HG03039 (cell line): ENCODE measurements around the gene RELT.

Experiments
- ATAC-seq: cut with Tn5 transposase; IDR thresholded peaks from one replicate; pipeline ENCODE4 v1.9.1; 2021; ENCODE audit warnings: mild to moderate bottlenecking, moderate library complexity; ENCODE audit not compliant: unreplicated experiment

Gene RELT

GRCh38 chr11:73401924-73402833 is 26.0 kb downstream of the RELT start:
- no peak for ATAC-seq

- no peak for ATAC-seq
Observed at GRCh38 chr11:73402834-73403185, 26.6 kb downstream of the RELT start.

- ATAC-seq: no peak
Observed at GRCh38 chr11:73403541-73403940, 27.3 kb downstream of the RELT start.

GRCh38 chr11:73404048-73404447 is 27.8 kb downstream of the RELT start:
- no peak for ATAC-seq

GRCh38 chr11:73404506-73405145 is 28.4 kb downstream of the RELT start:
- ATAC-seq: no peak

- ATAC-seq: no peak
Observed at GRCh38 chr11:73405146-73405510, 28.9 kb downstream of the RELT start.

- no peak for ATAC-seq
Observed at GRCh38 chr11:73406131-73406530, 29.9 kb downstream of the RELT start.

- no peak for ATAC-seq
Observed at GRCh38 chr11:73406619-73407018, 30.4 kb downstream of the RELT start.

- no peak for ATAC-seq
Observed at GRCh38 chr11:73409431-73409830, 33.2 kb downstream of the RELT start.

- ATAC-seq: no peak
Observed at GRCh38 chr11:73410627-73411026, 34.4 kb downstream of the RELT start.

GRCh38 chr11:73411031-73411430 is 34.8 kb downstream of the RELT start:
- ATAC-seq: no peak

- ATAC-seq: no peak
Observed at GRCh38 chr11:73412308-73412707, 36.1 kb downstream of the RELT start.

- ATAC-seq: no peak
Observed at GRCh38 chr11:73413256-73413655, 37.1 kb downstream of the RELT start.

- ATAC-seq: no peak
Observed at GRCh38 chr11:73414977-73415651, 38.9 kb downstream of the RELT start.

GRCh38 chr11:73415854-73416615 is 39.8 kb downstream of the RELT start:
- ATAC-seq: no peak

GRCh38 chr11:73416786-73417185 is 40.6 kb downstream of the RELT start:
- ATAC-seq: no peak

GRCh38 chr11:73420136-73420535 is 43.9 kb downstream of the RELT start:
- ATAC-seq: no peak

- no peak for ATAC-seq
Observed at GRCh38 chr11:73422886-73423285, 46.7 kb downstream of the RELT start.

GRCh38 chr11:73423506-73423905 is 47.3 kb downstream of the RELT start:
- no peak for ATAC-seq

GRCh38 chr11:73425108-73425507 is 48.9 kb downstream of the RELT start:
- no peak for ATAC-seq

GRCh38 chr11:73426219-73426850 is 50.1 kb downstream of the RELT start:
- no peak for ATAC-seq
